ENCODE results near the gene EXOC1L. TPM values are rescaled to one million over a fixed set of nuclear protein-coding genes. Genes with fewer than 3 reads are reported as not detected.

Gene EXOC1L
- total and polyA plus RNA-seq, 2 of the 13 experiments (the other 11 are each of a cell fraction or from before 2014, with no cell fraction given): not detected

DNA sequence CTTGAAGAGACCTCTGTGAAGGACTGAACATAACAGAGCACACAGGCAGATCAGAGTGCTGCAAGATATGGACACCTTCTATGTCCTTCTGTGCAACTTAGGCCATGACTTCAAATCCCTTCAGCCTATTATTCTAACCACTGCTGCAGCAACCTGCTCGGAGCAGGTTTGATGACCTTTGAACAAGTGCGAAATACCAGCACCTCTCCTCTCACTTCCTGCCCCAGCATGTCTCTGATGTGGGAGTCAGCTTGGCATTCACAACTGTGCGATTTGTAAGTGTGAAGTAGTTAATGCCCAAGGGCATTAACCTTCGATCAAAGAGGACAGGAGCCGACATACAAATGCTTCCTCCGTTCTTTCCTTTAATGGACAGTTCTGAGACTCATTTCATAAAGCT, 32.3 kb downstream of the EXOC1L start (continued):
- TF ChIP-seq, protein P1, sequence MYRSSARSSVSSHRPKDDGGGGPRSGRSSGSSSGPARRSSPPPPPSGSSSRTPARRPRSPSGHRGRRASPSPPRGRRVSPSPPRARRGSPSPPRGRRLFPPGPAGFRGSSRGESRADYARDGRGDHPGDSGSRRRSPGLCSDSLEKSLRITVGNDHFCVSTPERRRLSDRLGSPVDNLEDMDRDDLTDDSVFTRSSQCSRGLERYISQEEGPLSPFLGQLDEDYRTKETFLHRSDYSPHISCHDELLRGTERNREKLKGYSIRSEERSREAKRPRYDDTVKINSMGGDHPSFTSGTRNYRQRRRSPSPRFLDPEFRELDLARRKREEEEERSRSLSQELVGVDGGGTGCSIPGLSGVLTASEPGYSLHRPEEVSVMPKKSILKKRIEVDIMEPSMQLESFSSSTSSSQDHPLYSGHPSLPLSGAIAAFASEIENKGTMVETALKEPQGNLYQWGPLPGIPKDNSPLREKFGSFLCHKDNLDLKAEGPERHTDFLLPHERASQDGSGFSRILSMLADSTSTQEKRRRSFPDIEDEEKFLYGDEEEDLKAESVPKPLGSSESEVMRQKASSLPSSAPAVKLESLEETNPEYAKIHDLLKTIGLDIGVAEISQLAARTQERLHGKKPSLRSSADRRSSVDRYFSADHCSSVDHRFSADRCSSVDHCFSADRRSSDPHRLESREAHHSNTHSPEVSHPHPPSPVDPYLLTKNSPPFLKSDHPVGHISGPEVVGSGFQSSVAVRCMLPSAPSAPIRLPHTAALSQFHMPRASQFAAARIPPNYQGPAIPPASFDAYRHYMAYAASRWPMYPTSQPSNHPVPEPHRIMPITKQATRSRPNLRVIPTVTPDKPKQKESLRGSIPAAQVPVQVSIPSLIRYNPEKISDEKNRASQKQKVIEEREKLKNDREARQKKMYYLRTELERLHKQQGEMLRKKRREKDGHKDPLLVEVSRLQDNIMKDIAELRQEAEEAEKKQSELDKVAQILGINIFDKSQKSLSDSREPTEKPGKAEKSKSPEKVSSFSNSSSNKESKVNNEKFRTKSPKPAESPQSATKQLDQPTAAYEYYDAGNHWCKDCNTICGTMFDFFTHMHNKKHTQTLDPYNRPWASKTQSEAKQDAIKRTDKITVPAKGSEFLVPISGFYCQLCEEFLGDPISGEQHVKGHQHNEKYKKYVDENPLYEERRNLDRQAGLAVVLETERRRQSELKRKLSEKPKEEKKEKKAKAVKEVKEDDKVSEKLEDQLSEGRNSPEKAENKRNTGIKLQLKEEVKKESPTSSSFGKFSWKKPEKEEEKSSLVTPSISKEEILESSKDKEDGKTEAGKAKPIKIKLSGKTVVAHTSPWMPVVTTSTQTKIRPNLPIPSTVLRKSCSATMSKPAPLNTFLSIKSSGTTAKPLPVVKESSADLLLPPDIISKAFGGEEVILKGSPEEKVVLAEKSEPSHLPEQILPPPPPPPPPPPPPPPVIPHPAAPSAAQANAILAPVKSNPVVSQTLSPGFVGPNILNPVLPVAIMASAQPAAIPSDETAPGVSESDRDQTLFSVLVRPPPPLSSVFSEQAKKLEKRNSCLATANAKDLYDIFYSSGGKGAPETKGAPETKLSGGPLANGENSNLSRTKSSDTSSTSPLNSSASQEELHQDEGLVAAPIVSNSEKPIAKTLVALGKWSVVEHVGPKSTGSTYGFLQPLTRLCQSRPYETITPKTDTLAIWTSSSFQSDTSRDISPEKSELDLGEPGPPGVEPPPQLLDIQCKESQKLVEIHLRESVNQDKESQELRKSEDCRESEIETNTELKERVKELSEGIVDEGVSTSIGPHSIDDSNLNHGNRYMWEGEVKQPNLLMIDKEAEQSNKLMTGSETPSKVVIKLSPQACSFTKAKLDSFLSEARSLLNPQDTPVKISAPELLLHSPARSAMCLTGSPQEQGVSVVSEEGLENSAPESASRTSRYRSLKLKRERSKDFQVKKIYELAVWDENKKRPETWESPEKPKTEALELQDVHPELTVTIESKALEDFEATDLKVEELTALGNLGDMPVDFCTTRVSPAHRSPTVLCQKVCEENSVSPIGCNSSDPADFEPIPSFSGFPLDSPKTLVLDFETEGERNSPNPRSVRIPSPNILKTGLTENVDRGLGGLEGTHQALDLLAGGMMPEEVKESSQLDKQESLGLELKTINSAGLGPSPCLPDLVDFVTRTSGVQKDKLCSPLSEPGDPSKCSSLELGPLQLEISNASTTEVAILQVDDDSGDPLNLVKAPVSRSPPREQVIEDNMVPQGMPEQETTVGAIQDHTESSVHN (CRISPR knock-in tag; IDR thresholded peaks at IDR 0.05): no peak
- TF ChIP-seq ZNF878 (CRISPR knock-in tag; IDR thresholded peaks at IDR 0.05): no peak
- peak; percentile 50; the same call in 1 of the 2 replicates for TF ChIP-seq ARID2 (CRISPR knock-in tag; IDR thresholded peaks at IDR 0.05; ENCODE audit: borderline replicate concordance)
- TF ChIP-seq ZNF841 (CRISPR knock-in tag; IDR thresholded peaks at IDR 0.05; ENCODE audit: borderline replicate concordance): no peak
- no peak for TF ChIP-seq PHF8 (CRISPR knock-in tag; IDR thresholded peaks at IDR 0.05)
- TF ChIP-seq ZFP1 (CRISPR knock-in tag; IDR thresholded peaks at IDR 0.05): no peak
- no peak for TF ChIP-seq ETV6 (CRISPR knock-in tag; conservative IDR thresholded peaks at IDR 0.05)
- TF ChIP-seq ZNF33B (CRISPR knock-in tag; IDR thresholded peaks at IDR 0.05): no peak
- TF ChIP-seq, protein P2, sequence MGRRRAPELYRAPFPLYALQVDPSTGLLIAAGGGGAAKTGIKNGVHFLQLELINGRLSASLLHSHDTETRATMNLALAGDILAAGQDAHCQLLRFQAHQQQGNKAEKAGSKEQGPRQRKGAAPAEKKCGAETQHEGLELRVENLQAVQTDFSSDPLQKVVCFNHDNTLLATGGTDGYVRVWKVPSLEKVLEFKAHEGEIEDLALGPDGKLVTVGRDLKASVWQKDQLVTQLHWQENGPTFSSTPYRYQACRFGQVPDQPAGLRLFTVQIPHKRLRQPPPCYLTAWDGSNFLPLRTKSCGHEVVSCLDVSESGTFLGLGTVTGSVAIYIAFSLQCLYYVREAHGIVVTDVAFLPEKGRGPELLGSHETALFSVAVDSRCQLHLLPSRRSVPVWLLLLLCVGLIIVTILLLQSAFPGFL (CRISPR knock-in tag; IDR thresholded peaks at IDR 0.05): no peak
- 0 out of 2 replicates have a peak, but pooled peaks have one; percentile 39 for TF ChIP-seq MXD4 (CRISPR knock-in tag; IDR thresholded peaks at IDR 0.05)
- TF ChIP-seq ZBTB1 (CRISPR knock-in tag; IDR thresholded peaks at IDR 0.05; ENCODE audit: borderline replicate concordance): no peak
- peak; percentile 64; the same call in 1 of the 2 replicates for TF ChIP-seq TBX3 (IDR thresholded peaks at IDR 0.05; ENCODE audit: borderline replicate concordance)
- no peak for TF ChIP-seq ZNF296 (CRISPR knock-in tag; conservative IDR thresholded peaks at IDR 0.05)
- TF ChIP-seq, protein P3, sequence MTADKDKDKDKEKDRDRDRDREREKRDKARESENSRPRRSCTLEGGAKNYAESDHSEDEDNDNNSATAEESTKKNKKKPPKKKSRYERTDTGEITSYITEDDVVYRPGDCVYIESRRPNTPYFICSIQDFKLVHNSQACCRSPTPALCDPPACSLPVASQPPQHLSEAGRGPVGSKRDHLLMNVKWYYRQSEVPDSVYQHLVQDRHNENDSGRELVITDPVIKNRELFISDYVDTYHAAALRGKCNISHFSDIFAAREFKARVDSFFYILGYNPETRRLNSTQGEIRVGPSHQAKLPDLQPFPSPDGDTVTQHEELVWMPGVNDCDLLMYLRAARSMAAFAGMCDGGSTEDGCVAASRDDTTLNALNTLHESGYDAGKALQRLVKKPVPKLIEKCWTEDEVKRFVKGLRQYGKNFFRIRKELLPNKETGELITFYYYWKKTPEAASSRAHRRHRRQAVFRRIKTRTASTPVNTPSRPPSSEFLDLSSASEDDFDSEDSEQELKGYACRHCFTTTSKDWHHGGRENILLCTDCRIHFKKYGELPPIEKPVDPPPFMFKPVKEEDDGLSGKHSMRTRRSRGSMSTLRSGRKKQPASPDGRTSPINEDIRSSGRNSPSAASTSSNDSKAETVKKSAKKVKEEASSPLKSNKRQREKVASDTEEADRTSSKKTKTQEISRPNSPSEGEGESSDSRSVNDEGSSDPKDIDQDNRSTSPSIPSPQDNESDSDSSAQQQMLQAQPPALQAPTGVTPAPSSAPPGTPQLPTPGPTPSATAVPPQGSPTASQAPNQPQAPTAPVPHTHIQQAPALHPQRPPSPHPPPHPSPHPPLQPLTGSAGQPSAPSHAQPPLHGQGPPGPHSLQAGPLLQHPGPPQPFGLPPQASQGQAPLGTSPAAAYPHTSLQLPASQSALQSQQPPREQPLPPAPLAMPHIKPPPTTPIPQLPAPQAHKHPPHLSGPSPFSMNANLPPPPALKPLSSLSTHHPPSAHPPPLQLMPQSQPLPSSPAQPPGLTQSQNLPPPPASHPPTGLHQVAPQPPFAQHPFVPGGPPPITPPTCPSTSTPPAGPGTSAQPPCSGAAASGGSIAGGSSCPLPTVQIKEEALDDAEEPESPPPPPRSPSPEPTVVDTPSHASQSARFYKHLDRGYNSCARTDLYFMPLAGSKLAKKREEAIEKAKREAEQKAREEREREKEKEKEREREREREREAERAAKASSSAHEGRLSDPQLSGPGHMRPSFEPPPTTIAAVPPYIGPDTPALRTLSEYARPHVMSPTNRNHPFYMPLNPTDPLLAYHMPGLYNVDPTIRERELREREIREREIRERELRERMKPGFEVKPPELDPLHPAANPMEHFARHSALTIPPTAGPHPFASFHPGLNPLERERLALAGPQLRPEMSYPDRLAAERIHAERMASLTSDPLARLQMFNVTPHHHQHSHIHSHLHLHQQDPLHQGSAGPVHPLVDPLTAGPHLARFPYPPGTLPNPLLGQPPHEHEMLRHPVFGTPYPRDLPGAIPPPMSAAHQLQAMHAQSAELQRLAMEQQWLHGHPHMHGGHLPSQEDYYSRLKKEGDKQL (CRISPR knock-in tag; IDR thresholded peaks at IDR 0.05; ENCODE audit: low read depth): no peak
- no peak for TF ChIP-seq ZNF510 (CRISPR knock-in tag; IDR thresholded peaks at IDR 0.05; ENCODE audit: low read depth)
- no peak for TF ChIP-seq SIN3A (IDR thresholded peaks at IDR 0.05; ENCODE audit: borderline replicate concordance, low read depth, low read length)
- no peak for TF ChIP-seq PTBP1 (IDR thresholded peaks at IDR 0.05; ENCODE audit: low read depth, low read length, poor library complexity, severe bottlenecking)

All from HepG2 (cell line).